Esophagus muscularis mucosa (tissue), 3 donors: Measurements from ENCODE around the gene RASAL1.

Experiments
- CTCF ChIP-seq, 3 experiments: fragments of 200-600 bp in 2 of 3; fragments of 450-650 bp in 1 of 3; sonication (generic) in 2 of 3; IDR thresholded peaks; one replicate each; pipeline ENCODE4 v1.5.1; 2017 to 2019; ENCODE audit warnings: antibody characterized with exemption in 3 of 3, mild to moderate bottlenecking in 2 of 3, moderate library complexity in 1 of 3
- POLR2A ChIP-seq: fragments of 450-650 bp; IDR thresholded peaks from one replicate; pipeline ENCODE4 v1.6.1; 2017; ENCODE audit warnings: antibody characterized with exemption, moderate library complexity, mild to moderate bottlenecking, low read depth
- POLR2AphosphoS5 ChIP-seq, 2 donors: sonication (generic); formaldehyde crosslinking; IDR thresholded peaks; one replicate each; pipeline ENCODE4 v1.6.1; 2017; ENCODE audit warnings: antibody characterized with exemption in 2 of 2

GRCh38 chr12:113104953-113105510 lies 30.5 kb downstream of the RASAL1 start:
- no peak for TF ChIP-seq POLR2A
- no peak for TF ChIP-seq POLR2AphosphoS5 (IDR thresholded peaks at IDR 0.05)
- no peak for TF ChIP-seq CTCF (IDR thresholded peaks at IDR 0.05)
